Endothelial cell of umbilical vein (primary cell): ENCODE measurements around the gene C1orf198. TPM values are rescaled to one million over a fixed set of nuclear protein-coding genes. Genes with fewer than 3 reads are reported as not detected.

ENCODE experiments used
- BruUV-seq: library from RNA; stranded (reverse); fragments of 400-500 nt; replicated peaks from 2 replicates; lab custom pipeline; 2021; lab: Mats Ljungman, UMichigan
- CTCF ChIA-PET: fragments of 300-600, 350-600 bp; sonication (Branson Sonifier 250); formaldehyde crosslinking; loops from one replicate; lab custom pipeline; 2021; ENCODE audit warnings: antibody characterized with exemption, inconsistent platforms; lab: Charles Lee
- POLR2A ChIA-PET: fragments of 300-600, 350-600 bp; sonication (Branson Sonifier 250); formaldehyde crosslinking; loops from one replicate; lab custom pipeline; 2021; ENCODE audit warnings: antibody characterized with exemption, inconsistent platforms; lab: Charles Lee
- DNase-seq: peaks from one replicate; pipeline ENCODE4 v3.0.0-alpha.2; 2011; ENCODE audit warnings: low read depth, low spot score
- FAIRE-seq: peaks from 2 replicates; lab custom pipeline; 2011; peaks lifted over from hg19 to GRCh38; lab: Jason Lieb, UNC
- H2AFZ ChIP-seq: 2 replicates; pipeline ENCODE4 v1.6.0; 2012; ENCODE audit warnings: low read depth, low read length, control low read depth, inconsistent platforms
- H3K27ac ChIP-seq: 2 replicates; pipeline ENCODE4 v1.5.1; 2011; ENCODE audit warnings: low read depth, mild to moderate bottlenecking, control low read depth, low read length, moderate library complexity; ENCODE audit not compliant: insufficient read depth
- H3K27me3 ChIP-seq, 2 experiments: 2 replicates each; pipeline versions ENCODE4 v1.6.0 to v1.6.1; 2011; ENCODE audit warnings: low read length in 2 of 2, mixed read lengths in 1 of 2; ENCODE audit not compliant: control insufficient read depth in 2 of 2, insufficient read depth in 2 of 2
- H3K36me3 ChIP-seq, 2 experiments: 2 replicates in 1 of 2; 3 replicates in 1 of 2; pipeline ENCODE4 v1.5.1; 2011; ENCODE audit warnings: low read length in 2 of 2, mild to moderate bottlenecking in 1 of 2, moderate library complexity in 1 of 2; ENCODE audit not compliant: control insufficient read depth in 2 of 2, insufficient read depth in 2 of 2; ENCODE audit errors: extremely low read depth in 1 of 2
- H3K4me1 ChIP-seq: 3 replicates; pipeline ENCODE4 v1.5.1; 2011; ENCODE audit warnings: mild to moderate bottlenecking, low read length; ENCODE audit not compliant: control insufficient read depth, insufficient read depth; ENCODE audit errors: extremely low read depth
- H3K4me2 ChIP-seq: 2 replicates; pipeline ENCODE4 v1.6.1; 2011; ENCODE audit warnings: low read length, control low read depth, mixed read lengths; ENCODE audit not compliant: insufficient read depth
- H3K4me3 ChIP-seq, 3 experiments: fragments of 200-600 bp in 1 of 3; sonication (generic), shearing (Covaris generic) in 1 of 3; replicated peaks in 1 of 3; 2 replicates each; pipeline ENCODE4 v1.5.1; 2011 to 2016; ENCODE audit warnings: control low read depth in 3 of 3, low read length in 3 of 3, mild to moderate bottlenecking in 2 of 3, inconsistent platforms in 1 of 3, low read depth in 1 of 3, moderate library complexity in 1 of 3; ENCODE audit not compliant: insufficient read depth in 1 of 3
- H3K79me2 ChIP-seq: 2 replicates; pipeline ENCODE4 v1.6.0; 2012; ENCODE audit warnings: low read length, inconsistent platforms; ENCODE audit not compliant: control insufficient read depth, insufficient read depth
- H3K9ac ChIP-seq: replicated peaks from 2 replicates; pipeline ENCODE3; 2011; ENCODE audit warnings: low read length, control low read depth; ENCODE audit not compliant: insufficient read depth; ENCODE audit errors: extremely low read depth
- H3K9me1 ChIP-seq: replicated peaks from 3 replicates; pipeline ENCODE4 v1.6.0; 2011; ENCODE audit warnings: mild to moderate bottlenecking, low read length; ENCODE audit not compliant: control insufficient read depth, insufficient read depth; ENCODE audit errors: extremely low read depth
- H3K9me3 ChIP-seq: replicated peaks from 2 replicates; pipeline ENCODE4 v1.5.1; 2012; ENCODE audit warnings: low read length, inconsistent platforms; ENCODE audit not compliant: control insufficient read depth, insufficient read depth
- H4K20me1 ChIP-seq: replicated peaks from 2 replicates; pipeline ENCODE3; 2011; ENCODE audit warnings: mild to moderate bottlenecking, low read length; ENCODE audit not compliant: control insufficient read depth, insufficient read depth; ENCODE audit errors: extremely low read depth
- CTCF ChIP-seq, 2 donors: IDR thresholded peaks; 1 replicate in 1 of 2; 2 replicates in 1 of 2; pipeline ENCODE4 v1.5.1; 2011; ENCODE audit warnings: low read length in 2 of 2, mild to moderate bottlenecking in 2 of 2, moderate library complexity in 2 of 2, control low read depth in 1 of 2, inconsistent platforms in 1 of 2, low read depth in 1 of 2; ENCODE audit not compliant: insufficient read depth in 1 of 2; ENCODE audit errors: extremely low read depth in 1 of 2
- EZH2 ChIP-seq: IDR thresholded peaks from 2 replicates; pipeline ENCODE4 v1.6.1; 2012; ENCODE audit warnings: borderline replicate concordance, low read depth, mild to moderate bottlenecking, moderate library complexity, low read length, inconsistent platforms; ENCODE audit not compliant: severe bottlenecking
- FOS ChIP-seq: IDR thresholded peaks from 2 replicates; pipeline ENCODE4 v1.6.1; 2011; ENCODE audit warnings: mild to moderate bottlenecking, low read length, moderate library complexity, borderline replicate concordance; ENCODE audit not compliant: insufficient read depth
- GATA2 ChIP-seq: IDR thresholded peaks from 2 replicates; pipeline ENCODE4 v1.7.0; 2011; ENCODE audit warnings: low read depth, mild to moderate bottlenecking, moderate library complexity, mixed read lengths, low read length; ENCODE audit not compliant: insufficient read length, insufficient read depth
- JUN ChIP-seq: IDR thresholded peaks from 2 replicates; pipeline ENCODE4 v1.6.1; 2011; ENCODE audit warnings: borderline replicate concordance, low read depth; ENCODE audit not compliant: insufficient read length, insufficient read depth
- MAX ChIP-seq: IDR thresholded peaks from 2 replicates; pipeline ENCODE4 v1.6.1; 2011; ENCODE audit not compliant: insufficient read depth, insufficient read length
- MYC ChIP-seq: IDR thresholded peaks from one replicate; pipeline ENCODE4 v1.6.1; 2011; ENCODE audit warnings: mild to moderate bottlenecking, low read depth, low read length
- POLR2A ChIP-seq: IDR thresholded peaks from 2 replicates; pipeline ENCODE4 v1.6.1; 2012; ENCODE audit warnings: low read depth, mild to moderate bottlenecking, control low read depth, low read length
- POLR2AphosphoS5 ChIP-seq: IDR thresholded peaks from 2 replicates; pipeline ENCODE4 v1.6.1; 2012; ENCODE audit warnings: low read depth, mild to moderate bottlenecking, control low read depth, low read length, moderate library complexity; ENCODE audit not compliant: insufficient read depth
- dilution Hi-C: fragments of 300-500 bp; cut with MboI; formaldehyde crosslinking; loops from one replicate; pipeline ENCODE4 v1.15.0; 2019; ENCODE audit warnings: low sequenced_read_pairs; ENCODE audit not compliant: extremely low pct_ligation_motif_present
- intact Hi-C: fragments of 100-400 bp; cut with micrococcal nuclease; formaldehyde crosslinking; loops from one replicate; pipeline ENCODE4 v1.10.0; 2022
- polyA plus RNA-seq, 4 experiments: library from polyadenylated mRNA; depleted of rRNA in 3 of 4; stranded (reverse) in 3 of 4; unstranded in 1 of 4; fragments of >200 nt; gene quantifications; 2 replicates each; pipeline versions ENCODE4 v1.2.1 to v1.2.3, GENCODE V29; 2011 to 2012; ENCODE audit warnings: missing spikeins in 1 of 4
- total RNA-seq: library from RNA; stranded (reverse); gene quantifications from 2 replicates; pipeline ENCODE4 v1.2.3, GENCODE V29; 2021

Gene C1orf198
- total and polyA plus RNA-seq, 2 donors (not counting 3 experiments of a cell fraction or from before 2014, with no cell fraction given), result 21.2 to 29.2 TPM

GRCh38 chr1:230866171-230867070, 1.9 kb downstream of the C1orf198 start:
- no peaks in the 10 kb centered on the region for H3K36me3 ChIP-seq
- no peaks in the 10 kb centered on the region for H3K9me3 ChIP-seq
- no peaks in the 10 kb centered on the region for H4K20me1 ChIP-seq
- H3K27me3 ChIP-seq, result no peaks in the 10 kb centered on the region
- H3K4me3 ChIP-seq, result peak overlapping the region in 2 of 3 experiments; percentile 83 to 93
- dilution Hi-C loops, result no loop called here
- TF ChIP-seq POLR2A, result no peak
- no peak for TF ChIP-seq FOS
- no peak for TF ChIP-seq MAX
- TF ChIP-seq JUN, result no peak
- no peak for TF ChIP-seq GATA2
- TF ChIP-seq POLR2AphosphoS5, result no peak
- TF ChIP-seq MYC, result no peak
- TF ChIP-seq EZH2, result no peak
- TF ChIP-seq CTCF (IDR thresholded peaks at IDR 0.05; ENCODE audit: extremely low read depth in 1 of 2, insufficient read depth in 1 of 2, low read depth in 1 of 2, low read length in 2 of 2), result no peak
- DNase-seq (peak; percentile 43), FAIRE-seq (peak; percentile 77)
- peak overlapping the region; percentile 93 for H3K4me2 ChIP-seq
- POLR2A ChIA-PET, result interaction anchor here (0.9 to 1.4 kb wide), 2 partner anchors 13 to 14 kb away, joined by 3 to 4 read pairs; no protein-coding TSS in a partner anchor
- intact Hi-C loops, result loop anchor here (1.0 to 2.0 kb wide), 3 partner anchors 17 to 224 kb away; partner anchors contain the start of gene COG2
- no peaks in the 10 kb centered on the region for H3K79me2 ChIP-seq
- H2AFZ ChIP-seq, result peak overlapping the region; percentile 15
- BruUV-seq, result no TSS peak
- no peaks in the 10 kb centered on the region for H3K9me1 ChIP-seq
- no peak overlapping the region for H3K27ac ChIP-seq
- CTCF ChIA-PET, result interaction anchor here (0.7 to 1.8 kb wide), 5 partner anchors 8 to 226 kb away, joined by 3 to 4 read pairs (median 3); no protein-coding TSS in a partner anchor
- peaks cover 22% of the 10 kb centered on the region for H3K4me1 ChIP-seq
- peak overlapping the region; percentile 78 for H3K9ac ChIP-seq
